ENCODE data around the gene PHLDA1. TPM values are rescaled to one million over a fixed set of nuclear protein-coding genes. Genes with fewer than 3 reads are reported as not detected.

Gene PHLDA1
- total and polyA plus RNA-seq, 2 donors (not counting 3 experiments of a cell fraction or from before 2014, with no cell fraction given) = 14.1 to 30.8 TPM

- no peak for FAIRE-seq
- CTCF ChIA-PET = interaction anchor here (1.0 kb wide), 1 partner anchor 12 kb away, joined by 3 read pairs; no protein-coding TSS in a partner anchor
- intact Hi-C loops (cut with micrococcal nuclease) = no loop called here
These were observed 23.1 kb downstream of the PHLDA1 start for GRCh38 chr12:76008428-76008827.

GRCh38 chr12:76007640-76008039, 23.9 kb downstream of the PHLDA1 start:
- TF ChIP-seq FOS (IDR thresholded peaks at IDR 0.05; ENCODE audit: borderline replicate concordance, insufficient read depth, low read length) (no peak), GATA2 (IDR thresholded peaks at IDR 0.05; ENCODE audit: insufficient read depth, insufficient read length, low read depth, low read length) (no peak), JUN (IDR thresholded peaks at IDR 0.05; ENCODE audit: borderline replicate concordance, insufficient read depth, insufficient read length, low read depth) (no peak), MYC (IDR thresholded peaks at IDR 0.05; ENCODE audit: low read depth, low read length) (no peak)
- H3K4me2 ChIP-seq (ENCODE audit: insufficient read depth, low read length) = no peak overlapping the region
- no peaks in the 10 kb centered on the region for H3K9me3 ChIP-seq (replicated peaks; ENCODE audit: control insufficient read depth, insufficient read depth, low read length)
- H3K9ac ChIP-seq (replicated peaks; ENCODE audit: extremely low read depth, insufficient read depth, low read length) = no peak overlapping the region
- H3K27me3 ChIP-seq (ENCODE audit: control insufficient read depth in 2 of 2, insufficient read depth in 2 of 2, low read length in 2 of 2) = no peaks in the 10 kb centered on the region
- no peaks in the 10 kb centered on the region for H3K36me3 ChIP-seq (ENCODE audit: control insufficient read depth in 2 of 2, extremely low read depth in 1 of 2, insufficient read depth in 2 of 2, low read length in 2 of 2)
- DNase-seq (ENCODE audit: low read depth, low spot score) (no peak), FAIRE-seq (no peak)
- peaks cover 9% of the 10 kb centered on the region for H3K4me1 ChIP-seq (ENCODE audit: control insufficient read depth, extremely low read depth, insufficient read depth, low read length)
- dilution Hi-C loops (cut with MboI; ENCODE audit: extremely low pct_ligation_motif_present, low sequenced_read_pairs) = no loop called here
- ChIA-PET CTCF (no interaction called here), POLR2A (no interaction called here)
- no peak overlapping the region for H2AFZ ChIP-seq (ENCODE audit: low read depth, low read length)
- H3K9me1 ChIP-seq (replicated peaks; ENCODE audit: control insufficient read depth, extremely low read depth, insufficient read depth, low read length) = no peaks in the 10 kb centered on the region
- intact Hi-C loops (cut with micrococcal nuclease) = no loop called here
- no peak overlapping the region for H3K4me3 ChIP-seq (replicated peaks in 1 of 3; ENCODE audit: insufficient read depth in 1 of 3, low read depth in 1 of 3, low read length in 3 of 3)
- no peaks in the 10 kb centered on the region for H4K20me1 ChIP-seq (replicated peaks; ENCODE audit: control insufficient read depth, extremely low read depth, insufficient read depth, low read length)
- H3K79me2 ChIP-seq (ENCODE audit: control insufficient read depth, insufficient read depth, low read length) = no peaks in the 10 kb centered on the region
- BruUV-seq (replicated peaks) = no TSS peak
- no peak overlapping the region for H3K27ac ChIP-seq (ENCODE audit: insufficient read depth, low read depth, low read length)

More at GRCh38 chr12:76008428-76008827, 23.1 kb downstream of the PHLDA1 start:
- Histone ChIP-seq H3K36me3 (ENCODE audit: control insufficient read depth in 2 of 2, extremely low read depth in 1 of 2, insufficient read depth in 2 of 2, low read length in 2 of 2) (no peaks in the 10 kb centered on the region), H3K9ac (replicated peaks; ENCODE audit: extremely low read depth, insufficient read depth, low read length) (no peak overlapping the region), H3K27ac (ENCODE audit: insufficient read depth, low read depth, low read length) (no peak overlapping the region), H3K4me2 (ENCODE audit: insufficient read depth, low read length) (no peak overlapping the region), H3K9me3 (replicated peaks; ENCODE audit: control insufficient read depth, insufficient read depth, low read length) (no peaks in the 10 kb centered on the region), H3K79me2 (ENCODE audit: control insufficient read depth, insufficient read depth, low read length) (no peaks in the 10 kb centered on the region), H3K27me3 (ENCODE audit: control insufficient read depth in 2 of 2, insufficient read depth in 2 of 2, low read length in 2 of 2) (no peaks in the 10 kb centered on the region), H4K20me1 (replicated peaks; ENCODE audit: control insufficient read depth, extremely low read depth, insufficient read depth, low read length) (no peaks in the 10 kb centered on the region), H3K4me1 (ENCODE audit: control insufficient read depth, extremely low read depth, insufficient read depth, low read length) (peaks cover under 1% of the 10 kb centered on the region), H3K9me1 (replicated peaks; ENCODE audit: control insufficient read depth, extremely low read depth, insufficient read depth, low read length) (no peaks in the 10 kb centered on the region), H3K4me3 (replicated peaks in 1 of 3; ENCODE audit: insufficient read depth in 1 of 3, low read depth in 1 of 3, low read length in 3 of 3) (no peak overlapping the region), H2AFZ (ENCODE audit: low read depth, low read length) (no peak overlapping the region)
- BruUV-seq (replicated peaks) = no TSS peak
- POLR2A ChIA-PET = no interaction called here
- DNase-seq (ENCODE audit: low read depth, low spot score) = no peak
- dilution Hi-C loops (cut with MboI; ENCODE audit: extremely low pct_ligation_motif_present, low sequenced_read_pairs) = no loop called here
- TF ChIP-seq POLR2AphosphoS5 (IDR thresholded peaks at IDR 0.05; ENCODE audit: insufficient read depth, low read depth, low read length) = no peak
